ENCODE measurements around the gene HNRNPF.

HNRNPF gene

GRCh38 chr10:43384252-43385221 is 24.4 kb downstream of the HNRNPF start:
- ATAC-seq (peak; percentile 18), DNase-seq (no peak)
- Mint-ChIP-seq H3K4me1 (peaks cover 22% of the 10 kb centered on the region), H3K27ac (peak overlapping the region; percentile 64), H3K36me3 (ENCODE audit: low read depth) (peaks cover 42% of the 10 kb centered on the region), H3K9me3 (no peaks in the 10 kb centered on the region), H3K27me3 (no peaks in the 10 kb centered on the region), H3K4me3 (no peak overlapping the region)

DNA sequence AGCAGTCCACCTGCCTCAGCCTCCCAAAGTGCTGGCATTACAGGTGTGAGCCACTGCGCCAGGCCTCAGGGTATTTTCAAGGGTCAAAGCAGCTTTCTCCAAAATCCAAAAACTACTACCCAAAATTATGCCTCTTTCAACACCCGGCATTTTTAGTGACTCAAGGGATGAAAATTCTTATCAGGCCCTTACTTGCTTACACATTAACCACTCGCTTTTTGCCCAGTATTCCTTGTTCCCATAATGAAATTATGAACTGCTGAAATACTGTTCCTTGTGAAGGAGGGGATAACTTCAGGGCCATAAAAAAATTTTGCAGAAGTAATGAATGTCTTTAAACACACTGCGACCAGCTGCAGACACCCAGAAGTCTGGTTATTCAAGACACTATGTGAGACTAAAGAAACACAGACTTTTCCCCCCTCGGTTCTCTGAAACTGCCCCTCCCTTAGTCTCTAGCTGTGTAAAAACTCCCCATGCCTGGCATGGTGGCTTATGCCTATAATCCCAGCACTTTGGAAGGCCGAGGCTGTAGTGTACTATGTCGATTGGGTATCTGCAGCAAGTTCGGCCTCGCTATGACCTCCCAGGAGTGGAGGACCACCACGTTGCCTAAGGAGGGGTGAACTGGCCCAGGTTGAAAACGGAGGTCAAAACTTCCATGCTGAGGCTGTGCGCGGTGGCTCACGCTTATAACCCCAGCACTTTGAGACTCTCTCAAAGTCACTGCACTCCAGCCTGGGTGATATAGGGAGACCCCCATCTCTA is 25.6 kb downstream of the HNRNPF start:
- Mint-ChIP-seq H3K4me1 (peaks cover 15% of the 10 kb centered on the region), H3K9me3 (no peaks in the 10 kb centered on the region)
- ATAC-seq = no peak

GRCh38 chr10:43380610-43381222 is 28.3 kb downstream of the HNRNPF start:
- DNase-seq (no peak), ATAC-seq (peak; percentile 44)
- H3K4me1 Mint-ChIP-seq = peaks cover 3% of the 10 kb centered on the region
- no peaks in the 10 kb centered on the region for H3K27me3 Mint-ChIP-seq
- no peak overlapping the region for H3K4me3 Mint-ChIP-seq
- peaks cover 5% of the 10 kb centered on the region for H3K36me3 Mint-ChIP-seq (ENCODE audit: low read depth)
- no peak overlapping the region for H3K27ac Mint-ChIP-seq
- H3K9me3 Mint-ChIP-seq = no peaks in the 10 kb centered on the region

More for the DNA sequence above, 25.6 kb downstream of the HNRNPF start:
- Mint-ChIP-seq H3K4me3 (no peak overlapping the region), H3K27ac (peak overlapping the region; percentile 64), H3K27me3 (no peaks in the 10 kb centered on the region), H3K36me3 (ENCODE audit: low read depth) (peaks cover 31% of the 10 kb centered on the region)
- DNase-seq = no peak

DNA sequence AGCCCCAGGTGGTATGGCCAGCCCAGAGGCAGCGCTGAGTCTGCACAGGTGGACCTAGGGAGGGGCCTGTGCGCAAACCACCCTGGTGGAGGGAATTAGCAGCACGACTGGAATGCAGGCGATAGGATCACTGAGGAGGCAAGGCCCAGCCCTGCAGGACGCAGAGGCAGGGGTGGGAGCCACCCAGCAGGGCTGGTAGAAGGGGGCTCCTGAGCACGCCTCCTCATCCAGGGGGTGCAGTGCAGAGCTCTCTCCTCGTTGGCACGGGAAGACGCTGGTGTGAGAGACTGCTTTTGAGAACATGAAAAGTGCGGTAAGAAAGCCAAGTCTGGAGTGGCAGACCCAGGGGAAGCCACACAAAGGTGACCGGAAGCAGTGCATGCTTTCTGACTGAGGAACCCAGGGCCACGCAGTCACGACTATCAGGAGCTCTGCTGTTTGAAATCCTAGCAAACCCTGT is 31.5 kb downstream of the HNRNPF start:
- ATAC-seq (no peak), DNase-seq (no peak)
- no peak overlapping the region for H3K27ac Mint-ChIP-seq
- H3K27me3 Mint-ChIP-seq = no peaks in the 10 kb centered on the region
- no peaks in the 10 kb centered on the region for H3K9me3 Mint-ChIP-seq
- H3K4me1 Mint-ChIP-seq = peaks cover 12% of the 10 kb centered on the region
- no peak overlapping the region for H3K4me3 Mint-ChIP-seq
- no peaks in the 10 kb centered on the region for H3K36me3 Mint-ChIP-seq (ENCODE audit: low read depth)

DNA sequence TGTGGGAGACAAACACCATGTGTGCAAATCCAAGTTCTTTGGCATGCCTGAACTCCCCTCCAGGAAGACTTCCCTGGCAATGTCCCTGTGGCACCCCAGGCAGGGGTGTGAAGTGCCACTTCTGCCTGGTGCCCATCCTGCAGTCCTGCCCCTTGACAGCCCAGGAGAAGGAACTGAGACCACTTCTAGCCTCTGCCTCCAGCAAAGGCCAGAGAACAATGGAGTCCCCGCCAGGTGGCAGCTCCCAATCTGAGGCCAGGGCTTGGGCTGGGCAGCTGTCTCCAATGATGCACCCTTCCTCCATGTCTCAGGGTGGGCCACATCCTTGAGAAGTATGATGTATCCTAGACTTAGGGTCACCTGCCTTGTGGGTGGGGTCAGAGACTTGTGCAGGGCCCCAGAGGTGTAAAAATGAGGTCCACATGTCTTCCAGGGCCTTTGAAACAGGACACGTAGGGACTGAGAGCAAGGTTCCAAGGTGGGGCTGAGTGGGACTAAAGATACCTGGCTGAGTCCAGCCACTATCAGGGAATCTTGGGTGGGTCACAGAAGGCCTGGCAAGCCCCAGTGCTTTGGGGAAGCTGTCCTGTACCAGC is 32.1 kb downstream of the HNRNPF start:
- no peak for DNase-seq
- no peaks in the 10 kb centered on the region for H3K27me3 Mint-ChIP-seq
- no peak overlapping the region for H3K4me3 Mint-ChIP-seq
- ATAC-seq = no peak
- H3K9me3 Mint-ChIP-seq = no peaks in the 10 kb centered on the region
- no peaks in the 10 kb centered on the region for H3K36me3 Mint-ChIP-seq (ENCODE audit: low read depth)
- H3K27ac Mint-ChIP-seq = no peak overlapping the region
- peaks cover 12% of the 10 kb centered on the region for H3K4me1 Mint-ChIP-seq

DNA sequence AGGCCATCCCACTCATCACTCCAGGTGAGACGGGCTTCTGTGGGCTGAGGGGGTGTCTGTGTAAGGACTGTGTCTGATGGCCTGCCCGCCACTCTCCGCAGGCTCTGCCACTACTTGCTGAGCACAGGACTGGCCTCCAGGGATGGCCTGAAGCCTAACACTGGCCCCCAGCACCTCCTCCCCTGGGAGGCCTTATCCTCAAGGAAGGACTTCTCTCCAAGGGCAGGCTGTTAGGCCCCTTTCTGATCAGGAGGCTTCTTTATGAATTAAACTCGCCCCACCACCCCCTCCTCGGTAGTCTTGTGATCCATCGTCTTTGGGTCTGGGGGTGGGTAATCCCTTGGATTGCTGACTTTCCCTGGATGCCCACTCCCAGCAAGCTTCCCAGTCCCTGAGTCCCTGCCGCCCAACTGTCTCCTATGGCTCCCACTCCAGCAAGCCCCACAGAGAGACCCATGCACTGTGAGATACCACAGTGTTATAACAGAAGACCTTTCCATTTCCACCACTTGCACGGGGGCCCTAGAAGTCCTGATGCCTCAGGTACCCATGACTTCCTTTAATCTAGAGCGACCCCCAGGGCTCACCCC is 32.8 kb downstream of the HNRNPF start:
- ATAC-seq (no peak), DNase-seq (no peak)
- H3K4me1 Mint-ChIP-seq = peaks cover 12% of the 10 kb centered on the region
- no peaks in the 10 kb centered on the region for H3K36me3 Mint-ChIP-seq (ENCODE audit: low read depth)
- no peak overlapping the region for H3K4me3 Mint-ChIP-seq
- no peaks in the 10 kb centered on the region for H3K27me3 Mint-ChIP-seq
- H3K27ac Mint-ChIP-seq = no peak overlapping the region
- H3K9me3 Mint-ChIP-seq = no peaks in the 10 kb centered on the region

DNA sequence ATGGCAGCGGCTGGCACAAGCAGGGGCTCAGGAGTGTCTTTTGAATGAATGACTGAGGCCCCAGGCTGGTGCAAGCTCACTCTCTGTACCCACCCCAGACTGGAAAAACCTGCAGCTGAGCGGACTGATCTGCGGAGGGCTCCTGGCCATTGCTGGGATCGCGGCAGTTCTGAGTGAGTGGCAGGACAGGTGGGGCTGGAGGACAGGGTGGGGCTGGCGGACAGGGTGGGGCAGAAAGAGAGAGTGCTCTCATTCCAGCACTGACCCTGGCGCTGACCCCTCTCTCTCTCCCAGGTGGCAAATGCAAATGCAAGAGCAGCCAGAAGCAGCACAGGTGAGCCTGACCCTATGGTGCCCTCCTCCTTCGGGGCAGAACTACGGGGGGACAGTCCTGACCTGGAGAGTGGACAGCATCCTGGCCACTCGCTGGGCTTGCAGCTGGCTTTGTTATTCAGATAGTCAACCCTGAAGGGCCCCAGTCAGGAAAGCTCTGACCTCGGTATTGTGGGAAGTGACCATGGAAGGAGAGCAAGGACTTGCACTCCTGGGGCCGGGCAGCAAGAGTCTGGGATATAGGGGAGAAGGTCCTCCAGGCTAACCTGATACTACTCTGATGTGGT is 33.5 kb downstream of the HNRNPF start:
- H3K36me3 Mint-ChIP-seq (ENCODE audit: low read depth) = no peaks in the 10 kb centered on the region
- no peak overlapping the region for H3K27ac Mint-ChIP-seq
- ATAC-seq = no peak

GRCh38 chr10:43374194-43374593 is 34.8 kb downstream of the HNRNPF start:
- Mint-ChIP-seq H3K4me3 (no peak overlapping the region), H3K27me3 (no peaks in the 10 kb centered on the region), H3K36me3 (ENCODE audit: low read depth) (no peaks in the 10 kb centered on the region), H3K27ac (no peak overlapping the region), H3K4me1 (peaks cover 12% of the 10 kb centered on the region), H3K9me3 (no peaks in the 10 kb centered on the region)
- DNase-seq (no peak), ATAC-seq (no peak)

More for the DNA sequence above, 33.5 kb downstream of the HNRNPF start:
- peaks cover 12% of the 10 kb centered on the region for H3K4me1 Mint-ChIP-seq
- H3K27me3 Mint-ChIP-seq = no peaks in the 10 kb centered on the region
- H3K9me3 Mint-ChIP-seq = no peaks in the 10 kb centered on the region
- no peak overlapping the region for H3K4me3 Mint-ChIP-seq
- no peak for DNase-seq

DNA sequence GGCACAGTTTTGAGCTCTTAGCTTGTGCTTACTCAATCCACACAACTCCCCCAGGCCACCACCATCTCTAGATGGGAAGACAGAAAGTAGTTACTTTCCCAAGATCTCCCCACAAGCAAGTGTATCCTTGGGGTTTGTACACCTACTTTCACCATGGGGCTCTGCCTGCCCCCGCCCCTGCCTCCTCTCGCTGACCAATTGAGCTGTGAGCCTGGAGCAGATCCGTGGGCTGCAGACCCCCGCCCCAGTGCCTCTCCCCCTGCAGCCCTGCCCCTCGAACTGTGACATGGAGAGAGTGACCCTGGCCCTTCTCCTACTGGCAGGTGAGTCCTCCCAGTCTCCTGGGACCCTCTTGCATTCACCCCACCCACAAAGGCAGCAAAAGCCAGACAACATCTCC is 35.5 kb downstream of the HNRNPF start:
- H3K27ac Mint-ChIP-seq = no peak overlapping the region
- no peak overlapping the region for H3K4me3 Mint-ChIP-seq
- H3K9me3 Mint-ChIP-seq = no peaks in the 10 kb centered on the region
- no peaks in the 10 kb centered on the region for H3K27me3 Mint-ChIP-seq
- no peaks in the 10 kb centered on the region for H3K36me3 Mint-ChIP-seq (ENCODE audit: low read depth)
- DNase-seq (no peak), ATAC-seq (no peak)
- peaks cover 12% of the 10 kb centered on the region for H3K4me1 Mint-ChIP-seq

DNA sequence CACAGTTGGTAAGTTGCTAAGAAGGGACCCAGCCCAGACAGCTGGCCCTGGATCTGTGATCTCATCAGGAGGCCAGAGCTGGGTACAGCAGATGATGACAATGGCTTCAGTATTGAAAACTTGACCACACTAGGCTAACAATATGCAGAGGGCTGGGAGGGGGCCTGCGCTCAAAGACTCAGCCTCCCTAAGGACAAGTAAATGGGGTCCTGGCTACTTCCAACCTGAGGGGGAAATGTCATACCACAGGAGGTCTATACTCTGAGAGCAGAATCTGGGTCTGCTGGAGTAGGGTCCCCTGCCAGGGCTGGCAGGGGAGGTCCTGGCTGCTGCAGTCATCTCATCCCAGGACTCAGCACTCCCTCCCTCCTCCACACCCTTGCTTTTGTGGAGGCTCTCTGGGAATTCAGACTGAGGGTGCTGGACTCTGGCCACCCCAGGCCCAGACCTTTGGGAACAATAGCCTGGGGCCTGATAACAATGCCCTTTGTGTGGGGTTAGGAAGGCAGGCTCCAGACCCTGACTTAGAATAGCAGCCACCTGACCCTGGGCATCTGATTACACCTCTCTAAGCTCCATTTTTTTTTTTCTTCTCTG is 36.1 kb downstream of the HNRNPF start:
- Mint-ChIP-seq H3K4me1 (peaks cover 10% of the 10 kb centered on the region), H3K27ac (no peak overlapping the region), H3K36me3 (ENCODE audit: low read depth) (no peaks in the 10 kb centered on the region)

GRCh38 chr10:43371418-43371817 is 37.6 kb downstream of the HNRNPF start, which contains the start of gene FXYD4:
TSS of gene FXYD4 (plus strand) at chr10:43371636. CDS start at chr10:43373747, 2,111 bp downstream.
- H3K36me3 Mint-ChIP-seq (ENCODE audit: low read depth) = no peaks in the 10 kb centered on the region
- H3K4me1 Mint-ChIP-seq = peaks cover 10% of the 10 kb centered on the region
- DNase-seq (no peak), ATAC-seq (no peak)
- no peak within 1 kb of the TSS for H3K4me3 Mint-ChIP-seq
- H3K27ac Mint-ChIP-seq = no peak within 1 kb of the TSS
- no peaks in the 10 kb centered on the region for H3K27me3 Mint-ChIP-seq
- H3K9me3 Mint-ChIP-seq = no peaks in the 10 kb centered on the region

More for the DNA sequence above, 36.1 kb downstream of the HNRNPF start:
- Mint-ChIP-seq H3K4me3 (no peak overlapping the region), H3K9me3 (no peaks in the 10 kb centered on the region), H3K27me3 (no peaks in the 10 kb centered on the region)
- peak; percentile 26 for ATAC-seq
- DNase-seq = no peak

- ATAC-seq (no peak), DNase-seq (no peak)
- Mint-ChIP-seq H3K9me3 (no peaks in the 10 kb centered on the region), H3K27me3 (no peaks in the 10 kb centered on the region), H3K4me3 (no peak overlapping the region), H3K36me3 (ENCODE audit: low read depth) (no peaks in the 10 kb centered on the region), H3K4me1 (peaks cover 10% of the 10 kb centered on the region), H3K27ac (no peak overlapping the region)
These were observed 38.2 kb downstream of the HNRNPF start for GRCh38 chr10:43370671-43371215.

DNA sequence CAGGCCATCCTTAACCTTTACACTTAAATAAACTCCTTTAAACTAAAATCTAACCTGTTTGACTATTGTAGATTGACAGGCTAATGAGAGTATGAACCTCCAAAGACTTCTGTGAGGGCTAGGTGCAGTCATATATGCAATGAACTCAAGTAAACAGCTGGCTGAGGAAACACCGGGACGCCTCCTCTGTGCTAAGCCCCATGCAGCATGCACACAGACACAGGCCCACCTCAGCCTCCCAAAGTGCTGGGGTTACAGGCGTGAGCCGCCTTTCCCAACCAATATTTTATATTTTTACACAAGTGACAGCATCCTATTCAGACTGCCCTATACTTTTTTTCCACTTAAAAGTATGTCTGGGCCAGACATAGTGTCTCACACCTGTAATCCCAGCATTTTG is 39.1 kb downstream of the HNRNPF start:
- H3K4me1 Mint-ChIP-seq = peaks cover 10% of the 10 kb centered on the region
- no peak for ATAC-seq
- no peaks in the 10 kb centered on the region for H3K27me3 Mint-ChIP-seq
- H3K4me3 Mint-ChIP-seq = no peak overlapping the region
- H3K27ac Mint-ChIP-seq = no peak overlapping the region
- no peaks in the 10 kb centered on the region for H3K36me3 Mint-ChIP-seq (ENCODE audit: low read depth)
- DNase-seq = no peak
- no peaks in the 10 kb centered on the region for H3K9me3 Mint-ChIP-seq

Measured in activated naive CD8-positive, alpha-beta T cell treated with anti-CD3 and anti-CD28 coated beads, Interleukin-2, amount 50 U/mL, for 24 hours (primary cell).